PC-3 (cell line): ENCODE measurements around the gene LSMEM2.

ENCODE experiments used
- EZH2 ChIP-seq: fragments of 300-600 bp; sonication (generic); IDR thresholded peaks from one replicate; pipeline ENCODE4 v1.6.1; 2017; ENCODE audit warnings: antibody characterized with exemption, mild to moderate bottlenecking, low read length; ENCODE audit not compliant: unreplicated experiment
- TF ChIP-seq, protein P1 (sequence below): fragments of 300-600 bp; sonication (generic); conservative IDR thresholded peaks from 2 replicates; pipeline ENCODE4 v1.5.1; 2017; ENCODE audit warnings: antibody characterized with exemption, low read depth, mild to moderate bottlenecking, low read length

DNA sequence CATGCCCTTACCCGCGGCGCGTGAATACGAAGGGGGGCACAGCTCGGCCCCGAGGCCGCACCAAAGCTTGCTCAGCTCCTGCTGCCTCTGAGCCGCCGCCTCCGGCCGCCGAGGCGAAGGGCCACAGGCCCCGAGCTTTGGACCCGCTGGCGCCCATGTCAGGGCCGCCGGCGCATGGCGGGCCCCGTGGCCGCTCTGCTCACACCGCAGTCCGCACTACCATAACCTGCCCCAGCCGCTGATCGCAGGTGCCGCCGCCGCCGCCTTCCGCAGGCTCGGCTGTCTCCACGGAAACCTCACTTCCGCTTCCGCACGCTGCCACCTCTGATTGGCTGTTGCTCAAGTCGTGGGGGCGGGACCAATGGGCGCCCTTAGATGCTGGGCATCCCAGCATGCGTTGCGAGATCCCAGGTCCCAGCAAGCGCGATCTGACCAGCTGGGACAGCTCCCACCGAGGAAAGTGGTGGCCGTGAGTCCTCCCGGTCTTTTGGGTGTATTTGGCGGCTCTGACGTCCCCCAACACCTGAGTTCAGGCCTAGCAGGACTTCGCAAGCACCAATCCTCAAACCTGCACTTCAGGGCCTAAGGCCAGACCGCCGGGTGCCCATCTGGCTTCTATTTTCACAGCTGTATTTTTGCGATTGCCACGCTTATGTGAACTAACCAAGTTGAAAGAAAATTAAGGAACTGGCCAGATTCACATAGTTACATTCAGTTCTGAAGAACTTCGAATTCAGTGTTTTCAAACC lies 49.2 kb downstream of the LSMEM2 start, which contains the start of gene TUSC2:
- TF ChIP-seq, protein P1, sequence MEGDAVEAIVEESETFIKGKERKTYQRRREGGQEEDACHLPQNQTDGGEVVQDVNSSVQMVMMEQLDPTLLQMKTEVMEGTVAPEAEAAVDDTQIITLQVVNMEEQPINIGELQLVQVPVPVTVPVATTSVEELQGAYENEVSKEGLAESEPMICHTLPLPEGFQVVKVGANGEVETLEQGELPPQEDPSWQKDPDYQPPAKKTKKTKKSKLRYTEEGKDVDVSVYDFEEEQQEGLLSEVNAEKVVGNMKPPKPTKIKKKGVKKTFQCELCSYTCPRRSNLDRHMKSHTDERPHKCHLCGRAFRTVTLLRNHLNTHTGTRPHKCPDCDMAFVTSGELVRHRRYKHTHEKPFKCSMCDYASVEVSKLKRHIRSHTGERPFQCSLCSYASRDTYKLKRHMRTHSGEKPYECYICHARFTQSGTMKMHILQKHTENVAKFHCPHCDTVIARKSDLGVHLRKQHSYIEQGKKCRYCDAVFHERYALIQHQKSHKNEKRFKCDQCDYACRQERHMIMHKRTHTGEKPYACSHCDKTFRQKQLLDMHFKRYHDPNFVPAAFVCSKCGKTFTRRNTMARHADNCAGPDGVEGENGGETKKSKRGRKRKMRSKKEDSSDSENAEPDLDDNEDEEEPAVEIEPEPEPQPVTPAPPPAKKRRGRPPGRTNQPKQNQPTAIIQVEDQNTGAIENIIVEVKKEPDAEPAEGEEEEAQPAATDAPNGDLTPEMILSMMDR, result no peak
- TF ChIP-seq EZH2, result no peak
